Fibroblast of upper back skin (primary cell): ENCODE results near the gene CAB39.
A peak's percentile ranks its signal among the peaks of the same experiment; 100 is the strongest.

Source experiments
- DNase-seq: peaks from one replicate; pipeline ENCODE4 v3.0.0-alpha.2; 2013

Gene CAB39

GRCh38 chr2:230712443-230713330, at the start of gene CAB39:
CAB39 (plus strand) TSS chr2:230712842; CDS start chr2:230760002, 47,160 bp downstream.
- DNase-seq: peak; percentile 87

GRCh38 chr2:230664128-230664527, 48.5 kb upstream of the CAB39 start:
- DNase-seq: peak; percentile 48

GRCh38 chr2:230664844-230665243, 47.8 kb upstream of the CAB39 start:
- no peak for DNase-seq

GRCh38 chr2:230665263-230665691, 47.4 kb upstream of the CAB39 start:
- DNase-seq: no peak

GRCh38 chr2:230666446-230666845, 46.2 kb upstream of the CAB39 start:
- no peak for DNase-seq

- peak; percentile 65 for DNase-seq
Observed at GRCh38 chr2:230666885-230667712, 45.5 kb upstream of the CAB39 start.

GRCh38 chr2:230668184-230668938, 44.3 kb upstream of the CAB39 start:
- DNase-seq: peak; percentile 41

- no peak for DNase-seq
Observed at GRCh38 chr2:230668939-230669303, 43.7 kb upstream of the CAB39 start.

GRCh38 chr2:230669386-230669950, 43.2 kb upstream of the CAB39 start:
- peak; percentile 37 for DNase-seq

GRCh38 chr2:230671117-230671516, 41.5 kb upstream of the CAB39 start:
- peak; percentile 82 for DNase-seq

GRCh38 chr2:230672836-230673235, 39.8 kb upstream of the CAB39 start:
- no peak for DNase-seq

- no peak for DNase-seq
Observed at GRCh38 chr2:230674401-230674800, 38.2 kb upstream of the CAB39 start.

- DNase-seq: no peak
Observed at GRCh38 chr2:230674966-230675672, 37.5 kb upstream of the CAB39 start.

- DNase-seq: no peak
Observed at GRCh38 chr2:230676546-230676945, 36.1 kb upstream of the CAB39 start.

- DNase-seq: no peak
Observed at GRCh38 chr2:230677201-230677946, 35.3 kb upstream of the CAB39 start.

- DNase-seq: no peak
Observed at GRCh38 chr2:230678018-230678417, 34.6 kb upstream of the CAB39 start.

GRCh38 chr2:230678451-230678850, 34.2 kb upstream of the CAB39 start:
- no peak for DNase-seq

GRCh38 chr2:230680463-230681170, 32.0 kb upstream of the CAB39 start:
- no peak for DNase-seq

- no peak for DNase-seq
Observed at GRCh38 chr2:230681171-230681545, 31.5 kb upstream of the CAB39 start.

GRCh38 chr2:230682546-230682945, 30.1 kb upstream of the CAB39 start:
- DNase-seq: no peak
